Measurements from ENCODE around the gene LRRC37A3.
A peak's percentile ranks its signal among the peaks of the same experiment; 100 is the strongest.
"Not testable (repeated sequence)": the region's sequence is repeated elsewhere in the genome, so short reads cannot be mapped to it uniquely, and the experiment has no call there.

LRRC37A3 gene

GRCh38 chr17:64919289-64920025 lies at the start of gene LRRC37A3:
Gene LRRC37A3 (minus strand): TSS chr17:64919478. CDS start chr17:64897257, 22,221 bp downstream.
- not testable (repeated sequence) for H3K9me3 Mint-ChIP-seq, H3K4me1 Mint-ChIP-seq
- Mint-ChIP-seq H3K27ac (peak within 1 kb of the TSS; percentile 91), H3K4me3 (peak within 1 kb of the TSS; percentile 80), H3K36me3 (peaks cover 11% of the 10 kb centered on the region)
- DNase-seq (ENCODE audit: low spot score in 2 of 2) (peak; percentile 100), ATAC-seq (peak; percentile 98)

GRCh38 chr17:64965873-64966287 lies 46.6 kb upstream of the LRRC37A3 start:
- DNase-seq (ENCODE audit: low spot score in 2 of 2): peak; percentile 62 to 89
- peaks cover 50% of the 10 kb centered on the region for H3K4me1 Mint-ChIP-seq
- H3K4me3 Mint-ChIP-seq: peak overlapping the region; percentile 61
- ATAC-seq: peak; percentile 91
- H3K9me3 Mint-ChIP-seq, H3K36me3 Mint-ChIP-seq: not testable (repeated sequence)
- H3K27ac Mint-ChIP-seq: peak overlapping the region; percentile 63

- not testable (repeated sequence) for H3K9me3 Mint-ChIP-seq; ATAC-seq; H3K36me3 Mint-ChIP-seq; DNase-seq (ENCODE audit: low spot score in 2 of 2)
- peaks cover 45% of the 10 kb centered on the region for H3K4me1 Mint-ChIP-seq
- H3K27ac Mint-ChIP-seq: peak overlapping the region; percentile 63
- peak overlapping the region; percentile 61 for H3K4me3 Mint-ChIP-seq
These were observed 46.1 kb upstream of the LRRC37A3 start for GRCh38 chr17:64965256-64965872.

DNA sequence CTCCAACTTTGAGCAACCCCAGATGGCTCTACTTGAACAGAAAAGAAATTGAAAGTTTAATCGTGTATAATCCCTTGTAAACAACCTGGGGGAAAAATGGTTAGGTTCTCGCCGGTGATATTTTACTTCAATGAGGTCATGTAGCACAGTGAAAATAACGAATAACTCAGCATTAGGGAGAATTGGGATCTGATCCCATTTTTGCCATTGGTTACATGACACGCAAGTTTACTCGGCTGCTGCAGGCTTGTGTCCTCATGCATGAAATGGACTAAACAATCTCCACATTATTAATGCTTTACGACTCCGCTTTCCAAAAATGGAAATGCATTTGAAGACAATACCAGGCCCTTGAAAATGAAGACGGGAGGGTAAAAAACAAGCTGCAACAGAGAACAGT lies 45.5 kb upstream of the LRRC37A3 start:
- Mint-ChIP-seq H3K4me1 (peaks cover 42% of the 10 kb centered on the region), H3K9me3 (no peaks in the 10 kb centered on the region), H3K36me3 (no peaks in the 10 kb centered on the region), H3K4me3 (peak overlapping the region; percentile 61), H3K27ac (peak overlapping the region; percentile 63)
- ATAC-seq (no peak), DNase-seq (ENCODE audit: low spot score in 2 of 2) (no peak)

DNA sequence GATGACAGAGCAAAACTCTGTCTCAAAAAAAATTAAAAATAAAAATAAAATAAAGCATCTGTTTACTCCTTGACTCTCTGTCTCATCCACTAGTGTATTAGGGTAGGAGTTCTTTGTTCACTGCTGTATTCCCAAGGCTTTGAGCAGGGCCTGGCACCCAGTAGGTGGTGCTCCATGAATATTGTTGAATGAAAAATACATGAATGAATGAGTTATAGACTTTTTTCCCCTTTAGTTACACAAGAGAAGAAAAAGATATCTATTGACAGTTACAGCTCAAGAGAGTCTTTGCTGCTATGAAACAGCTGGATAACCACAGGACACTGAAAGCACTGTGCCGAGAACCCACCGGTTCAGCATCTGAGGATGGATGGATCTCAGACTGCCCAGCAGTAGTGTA lies 44.5 kb upstream of the LRRC37A3 start:
- not testable (repeated sequence) for H3K4me3 Mint-ChIP-seq; H3K9me3 Mint-ChIP-seq; H3K27ac Mint-ChIP-seq; DNase-seq (ENCODE audit: low spot score in 2 of 2); ATAC-seq; H3K36me3 Mint-ChIP-seq
- H3K4me1 Mint-ChIP-seq: peaks cover 33% of the 10 kb centered on the region

DNA sequence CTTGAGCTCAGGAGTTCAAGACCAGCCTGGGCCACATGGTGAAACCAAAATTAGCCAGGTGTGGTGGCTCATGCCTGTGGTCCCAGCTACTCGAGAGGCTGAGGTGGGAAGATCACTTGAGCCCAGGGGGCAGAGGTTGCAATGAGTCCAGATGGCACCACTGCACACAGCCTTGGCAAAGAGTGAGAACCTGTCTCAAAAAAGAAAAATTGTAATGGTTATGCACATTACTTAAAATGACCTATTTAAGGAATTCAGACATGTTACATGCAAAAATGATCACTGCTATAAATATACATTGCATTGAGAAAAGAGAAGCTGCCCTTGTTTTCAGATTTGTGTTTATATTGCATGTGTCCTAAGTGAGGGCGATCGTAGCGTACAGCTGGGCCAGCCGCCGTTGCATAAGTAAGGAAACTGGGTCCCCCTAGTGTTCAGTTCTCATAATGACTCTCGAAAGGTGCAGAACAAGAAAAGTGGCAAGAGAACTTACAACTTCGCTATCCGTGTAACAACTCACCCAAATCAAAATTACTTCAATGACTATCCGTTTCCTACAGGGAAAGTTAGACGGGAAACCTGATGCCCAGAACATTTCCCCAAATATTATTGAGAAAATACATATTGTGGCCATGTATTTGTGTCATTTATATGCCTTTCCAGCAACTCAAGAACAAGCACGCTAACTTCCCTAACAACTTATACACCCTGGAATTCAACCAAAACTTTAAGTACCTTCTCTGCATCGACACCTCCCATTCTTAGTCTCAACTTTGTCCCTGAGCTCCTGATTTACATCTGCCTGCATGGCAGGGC lies 42.5 kb upstream of the LRRC37A3 start:
- DNase-seq (ENCODE audit: low spot score in 2 of 2) (peak; percentile 61 to 85), ATAC-seq (peak; percentile 53)
- not testable (repeated sequence) for H3K36me3 Mint-ChIP-seq, H3K27ac Mint-ChIP-seq, H3K4me3 Mint-ChIP-seq, H3K9me3 Mint-ChIP-seq
- peaks cover 14% of the 10 kb centered on the region for H3K4me1 Mint-ChIP-seq

- no peak overlapping the region for H3K27ac Mint-ChIP-seq
- no peak for DNase-seq (ENCODE audit: low spot score in 2 of 2)
- no peaks in the 10 kb centered on the region for H3K36me3 Mint-ChIP-seq
- H3K4me3 Mint-ChIP-seq: no peak overlapping the region
- H3K4me1 Mint-ChIP-seq: no peaks in the 10 kb centered on the region
- no peak for ATAC-seq
- no peaks in the 10 kb centered on the region for H3K9me3 Mint-ChIP-seq
These were observed 32.6 kb upstream of the LRRC37A3 start for GRCh38 chr17:64951877-64952276.

GRCh38 chr17:64950871-64951270 lies 31.6 kb upstream of the LRRC37A3 start:
- no peak overlapping the region for H3K27ac Mint-ChIP-seq
- no peak for DNase-seq (ENCODE audit: low spot score in 2 of 2)
- ATAC-seq: no peak

GRCh38 chr17:64947152-64947551 lies 27.9 kb upstream of the LRRC37A3 start:
- Mint-ChIP-seq H3K9me3 (no peaks in the 10 kb centered on the region), H3K4me1 (no peaks in the 10 kb centered on the region), H3K4me3 (no peak overlapping the region), H3K36me3 (no peaks in the 10 kb centered on the region), H3K27ac (no peak overlapping the region)
- ATAC-seq (no peak), DNase-seq (ENCODE audit: low spot score in 2 of 2) (no peak)

More at GRCh38 chr17:64950871-64951270, 31.6 kb upstream of the LRRC37A3 start:
- Mint-ChIP-seq H3K36me3 (no peaks in the 10 kb centered on the region), H3K9me3 (no peaks in the 10 kb centered on the region), H3K4me3 (no peak overlapping the region), H3K4me1 (no peaks in the 10 kb centered on the region)

DNA sequence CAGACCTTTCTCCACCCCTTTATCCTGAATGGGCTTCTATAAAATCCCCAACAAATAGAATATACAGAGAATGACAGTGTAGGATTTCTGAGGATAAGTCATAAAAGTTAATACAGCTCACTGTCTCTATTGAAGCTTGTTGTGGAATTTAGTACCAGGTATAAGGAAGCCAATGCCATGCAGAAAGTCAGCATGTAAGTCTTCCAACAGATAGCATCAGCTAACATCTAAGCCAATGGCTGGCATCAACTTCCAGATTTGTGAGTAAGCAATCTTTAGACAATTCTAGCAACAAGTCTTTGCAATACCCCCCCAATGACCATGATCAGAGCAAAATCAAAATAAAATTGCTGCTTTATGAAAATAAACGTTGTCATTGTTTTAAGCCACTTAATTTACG lies 22.5 kb upstream of the LRRC37A3 start:
- ATAC-seq: no peak
- Mint-ChIP-seq H3K9me3 (no peaks in the 10 kb centered on the region), H3K4me3 (no peak overlapping the region), H3K4me1 (peaks cover 6% of the 10 kb centered on the region), H3K36me3 (no peaks in the 10 kb centered on the region), H3K27ac (no peak overlapping the region)
- no peak for DNase-seq (ENCODE audit: low spot score in 2 of 2)

DNA sequence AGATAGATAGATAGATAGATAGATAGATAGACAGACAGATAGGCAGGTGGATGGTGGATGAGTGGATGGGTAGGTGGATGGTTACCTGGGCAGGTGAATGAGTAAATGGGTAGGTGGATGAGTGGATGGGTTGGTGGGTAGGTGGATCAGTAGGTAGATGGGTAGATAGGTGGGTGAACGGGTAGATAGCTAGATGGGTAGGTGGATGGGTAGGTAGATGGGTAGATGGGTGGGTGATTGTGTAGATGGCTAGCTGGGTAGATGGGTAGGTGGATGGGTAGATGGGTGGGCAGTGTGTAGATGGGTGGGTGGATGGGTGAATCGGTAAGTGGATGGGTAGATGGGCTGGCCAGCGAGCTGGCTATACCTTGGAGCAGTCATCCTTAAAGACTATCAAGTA lies 21.8 kb upstream of the LRRC37A3 start:
- H3K36me3 Mint-ChIP-seq: no peaks in the 10 kb centered on the region
- H3K4me3 Mint-ChIP-seq: no peak overlapping the region
- ATAC-seq (no peak), DNase-seq (ENCODE audit: low spot score in 2 of 2) (peak in 1 of 2 donors; percentile 32)
- no peak overlapping the region for H3K27ac Mint-ChIP-seq
- H3K9me3 Mint-ChIP-seq: no peaks in the 10 kb centered on the region
- peaks cover 6% of the 10 kb centered on the region for H3K4me1 Mint-ChIP-seq

DNA sequence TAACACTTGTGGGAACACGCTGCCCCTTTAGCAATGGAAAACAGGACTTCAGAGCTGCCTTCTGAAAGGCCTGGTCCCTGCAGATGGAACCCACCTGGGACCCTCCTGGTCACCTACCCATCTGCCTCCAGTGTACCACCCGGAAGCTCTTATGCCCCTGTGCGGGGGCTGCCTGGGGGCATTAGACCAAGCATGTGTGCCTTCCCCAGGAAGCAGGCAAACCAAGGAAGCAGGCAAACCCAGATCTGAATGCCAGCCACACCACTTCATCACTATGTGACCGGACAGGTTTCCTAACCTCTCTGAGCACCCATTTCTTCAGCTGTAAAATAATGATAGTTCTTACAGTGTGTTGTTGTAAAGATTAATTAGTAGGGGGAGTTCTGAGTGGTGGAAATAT lies 20.8 kb upstream of the LRRC37A3 start:
- ATAC-seq (no peak), DNase-seq (ENCODE audit: low spot score in 2 of 2) (peak in 1 of 2 donors; percentile 22)
- H3K27ac Mint-ChIP-seq: no peak overlapping the region
- H3K4me1 Mint-ChIP-seq: peaks cover 6% of the 10 kb centered on the region
- H3K9me3 Mint-ChIP-seq: no peaks in the 10 kb centered on the region
- H3K36me3 Mint-ChIP-seq: no peaks in the 10 kb centered on the region
- no peak overlapping the region for H3K4me3 Mint-ChIP-seq

GRCh38 chr17:64938925-64939474 lies 19.7 kb upstream of the LRRC37A3 start:
- ATAC-seq (peak; percentile 81), DNase-seq (ENCODE audit: low spot score in 2 of 2) (peak in 1 of 2 donors; percentile 73)
- Mint-ChIP-seq H3K4me3 (no peak overlapping the region), H3K4me1 (peaks cover 6% of the 10 kb centered on the region), H3K27ac (no peak overlapping the region), H3K9me3 (no peaks in the 10 kb centered on the region), H3K36me3 (no peaks in the 10 kb centered on the region)

GRCh38 chr17:64938290-64938689 lies 19.0 kb upstream of the LRRC37A3 start:
- H3K36me3 Mint-ChIP-seq: no peaks in the 10 kb centered on the region
- H3K4me1 Mint-ChIP-seq: peaks cover 6% of the 10 kb centered on the region
- no peak for DNase-seq (ENCODE audit: low spot score in 2 of 2)
- ATAC-seq: peak; percentile 25
- H3K9me3 Mint-ChIP-seq: no peaks in the 10 kb centered on the region
- H3K4me3 Mint-ChIP-seq: no peak overlapping the region
- no peak overlapping the region for H3K27ac Mint-ChIP-seq

DNA sequence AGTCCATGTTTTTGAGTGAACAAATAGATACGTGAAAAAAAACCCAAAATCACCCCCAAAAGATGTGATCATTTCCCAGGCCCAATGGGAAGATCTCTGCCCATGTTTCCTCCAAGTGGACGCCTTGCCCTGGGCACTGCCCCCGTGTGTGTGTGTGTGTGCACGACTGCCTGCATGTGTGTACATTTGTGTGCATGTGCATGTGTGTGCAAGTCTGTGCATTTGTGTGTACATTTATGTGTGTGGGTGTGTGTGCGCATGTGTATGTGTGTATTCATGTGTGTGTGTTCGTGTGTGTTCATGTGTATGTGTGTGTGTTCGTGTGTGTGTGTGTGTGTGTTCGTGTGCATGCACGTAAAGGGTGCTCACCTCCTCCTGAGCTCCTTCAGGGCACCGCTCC lies 16.8 kb upstream of the LRRC37A3 start:
- H3K36me3 Mint-ChIP-seq: no peaks in the 10 kb centered on the region
- DNase-seq (ENCODE audit: low spot score in 2 of 2) (no peak), ATAC-seq (no peak)
- peaks cover 6% of the 10 kb centered on the region for H3K4me1 Mint-ChIP-seq
- no peak overlapping the region for H3K4me3 Mint-ChIP-seq
- peak overlapping the region; percentile 76 for H3K27ac Mint-ChIP-seq
- no peaks in the 10 kb centered on the region for H3K9me3 Mint-ChIP-seq
